DND-41 (cell line): Measurements from ENCODE around the gene CCDC154.
A peak's percentile ranks its signal among the peaks of the same experiment; 100 is the strongest.

Source experiments
- ATAC-seq: fragments of 200-7000 bp; cut with Tn5 transposase; 3 replicates; pipeline ENCODE4 v1.9.1; 2021; ENCODE audit warnings: low read depth; ENCODE audit not compliant: insufficient read depth
- DNase-seq: peaks from one replicate; pipeline ENCODE4 v3.0.0-alpha.2; 2020
- H2AFZ ChIP-seq: 2 replicates; pipeline ENCODE4 v1.6.0; 2012; ENCODE audit warnings: low read depth, low read length
- H3K27ac ChIP-seq: 2 replicates; pipeline ENCODE4 v1.5.1; 2012; ENCODE audit warnings: low read length, inconsistent platforms
- H3K27me3 ChIP-seq: fragments of 200-600 bp; sonication (generic); 2 replicates; pipeline ENCODE4 v1.6.0; 2012; ENCODE audit warnings: low read length, mild to moderate bottlenecking, inconsistent platforms; ENCODE audit not compliant: insufficient read depth, poor library complexity
- H3K36me3 ChIP-seq: 2 replicates; pipeline ENCODE4 v1.5.1; 2012; ENCODE audit warnings: low read length, inconsistent platforms; ENCODE audit not compliant: insufficient read depth
- H3K4me1 ChIP-seq: 2 replicates; pipeline ENCODE4 v1.5.1; 2012; ENCODE audit warnings: mild to moderate bottlenecking, low read length; ENCODE audit not compliant: insufficient read depth
- H3K4me2 ChIP-seq: 2 replicates; pipeline ENCODE4 v1.6.0; 2012; ENCODE audit warnings: mild to moderate bottlenecking, moderate library complexity, low read length, inconsistent platforms; ENCODE audit not compliant: insufficient read depth
- H3K4me3 ChIP-seq, 2 experiments: fragments of 200-600 bp in 1 of 2; shearing (Covaris generic) in 1 of 2; 2 replicates each; pipeline ENCODE4 v1.5.1; 2012 to 2016; ENCODE audit warnings: inconsistent platforms in 2 of 2, low read length in 2 of 2, mild to moderate bottlenecking in 2 of 2, low read depth in 1 of 2, moderate library complexity in 1 of 2
- H3K79me2 ChIP-seq: 2 replicates; pipeline ENCODE4 v1.6.0; 2012; ENCODE audit warnings: low read length, inconsistent platforms; ENCODE audit not compliant: insufficient read depth
- H3K9ac ChIP-seq: 2 replicates; pipeline ENCODE4 v1.6.0; 2012; ENCODE audit warnings: low read depth, mild to moderate bottlenecking, inconsistent platforms, low read length, moderate library complexity
- H3K9me3 ChIP-seq: 2 replicates; pipeline ENCODE4 v1.5.1; 2012; ENCODE audit warnings: low read length, moderate library complexity, mild to moderate bottlenecking, inconsistent platforms; ENCODE audit not compliant: insufficient read depth, severe bottlenecking
- H4K20me1 ChIP-seq: 2 replicates; pipeline ENCODE4 v1.6.0; 2012; ENCODE audit warnings: low read length; ENCODE audit not compliant: insufficient read depth
- EZH2 ChIP-seq: IDR thresholded peaks from 3 replicates; pipeline ENCODE4 v1.6.1; 2012; ENCODE audit warnings: borderline replicate concordance, low read depth, mild to moderate bottlenecking, moderate library complexity, low read length, inconsistent platforms; ENCODE audit not compliant: severe bottlenecking
- TF ChIP-seq, protein P1 (sequence below): IDR thresholded peaks from 2 replicates; pipeline ENCODE4 v1.5.1; 2012; ENCODE audit warnings: borderline replicate concordance, low read length, moderate library complexity, mild to moderate bottlenecking; ENCODE audit not compliant: poor library complexity, severe bottlenecking; ENCODE audit errors: extremely low read depth

CCDC154 gene

DNA sequence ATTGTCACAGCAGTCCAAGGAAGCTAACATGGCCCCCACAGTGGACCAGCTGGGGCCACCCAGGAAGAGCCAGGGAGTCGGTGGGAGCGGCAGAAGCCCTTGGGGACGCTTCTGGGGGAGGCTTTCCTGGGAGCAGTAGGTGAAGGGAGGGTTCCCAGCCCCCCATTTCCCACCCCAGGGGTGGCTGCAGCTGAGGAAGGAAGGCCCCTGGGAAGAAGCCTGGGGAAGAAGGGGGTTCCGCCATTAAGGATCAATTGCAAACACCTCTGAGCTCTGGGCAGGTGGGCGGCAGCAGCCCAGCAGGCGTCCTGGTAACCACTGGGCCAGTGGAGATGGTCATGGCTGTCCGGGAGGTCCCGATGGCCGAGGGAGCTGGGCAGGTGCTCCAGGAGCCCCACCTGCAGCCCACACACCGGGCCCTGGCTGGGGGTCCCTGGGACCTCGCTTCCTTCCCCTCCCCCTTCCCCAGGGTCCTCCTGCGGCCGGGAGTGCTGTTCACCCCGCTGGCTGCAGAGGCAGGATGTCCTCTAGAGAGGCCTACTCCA, 14.1 kb downstream of the CCDC154 start:
- Histone ChIP-seq H3K4me2 (no peak overlapping the region), H3K36me3 (no peaks in the 10 kb centered on the region), H3K27me3 (no peaks in the 10 kb centered on the region)

DNA sequence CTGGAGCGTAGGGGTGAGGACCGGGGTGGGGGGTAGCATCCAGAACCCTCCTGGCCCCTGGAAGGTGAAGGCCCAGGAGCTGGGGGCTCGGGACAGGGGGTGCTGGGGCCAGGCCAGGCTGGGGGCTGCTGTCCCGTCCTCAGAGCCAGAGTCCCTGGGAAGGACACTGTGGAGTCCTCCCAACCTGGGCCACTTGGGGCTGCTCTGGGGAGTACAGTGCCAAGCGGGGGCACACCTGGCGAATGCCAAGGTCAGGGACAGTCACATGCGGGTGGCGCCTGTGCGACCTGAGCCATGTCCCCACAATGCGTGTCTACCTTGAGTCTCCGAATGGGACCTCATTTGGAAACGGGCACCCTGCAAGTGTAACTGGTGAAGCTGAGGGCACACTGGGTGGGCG, 14.7 kb downstream of the CCDC154 start:
- no peak overlapping the region for H3K4me3 ChIP-seq
- no peaks in the 10 kb centered on the region for H3K9me3 ChIP-seq
- no peaks in the 10 kb centered on the region for H3K36me3 ChIP-seq
- no peak overlapping the region for H3K27ac ChIP-seq
- H3K79me2 ChIP-seq, result no peaks in the 10 kb centered on the region
- no peak overlapping the region for H2AFZ ChIP-seq
- TF ChIP-seq, protein P1, sequence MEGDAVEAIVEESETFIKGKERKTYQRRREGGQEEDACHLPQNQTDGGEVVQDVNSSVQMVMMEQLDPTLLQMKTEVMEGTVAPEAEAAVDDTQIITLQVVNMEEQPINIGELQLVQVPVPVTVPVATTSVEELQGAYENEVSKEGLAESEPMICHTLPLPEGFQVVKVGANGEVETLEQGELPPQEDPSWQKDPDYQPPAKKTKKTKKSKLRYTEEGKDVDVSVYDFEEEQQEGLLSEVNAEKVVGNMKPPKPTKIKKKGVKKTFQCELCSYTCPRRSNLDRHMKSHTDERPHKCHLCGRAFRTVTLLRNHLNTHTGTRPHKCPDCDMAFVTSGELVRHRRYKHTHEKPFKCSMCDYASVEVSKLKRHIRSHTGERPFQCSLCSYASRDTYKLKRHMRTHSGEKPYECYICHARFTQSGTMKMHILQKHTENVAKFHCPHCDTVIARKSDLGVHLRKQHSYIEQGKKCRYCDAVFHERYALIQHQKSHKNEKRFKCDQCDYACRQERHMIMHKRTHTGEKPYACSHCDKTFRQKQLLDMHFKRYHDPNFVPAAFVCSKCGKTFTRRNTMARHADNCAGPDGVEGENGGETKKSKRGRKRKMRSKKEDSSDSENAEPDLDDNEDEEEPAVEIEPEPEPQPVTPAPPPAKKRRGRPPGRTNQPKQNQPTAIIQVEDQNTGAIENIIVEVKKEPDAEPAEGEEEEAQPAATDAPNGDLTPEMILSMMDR, result no peak
- TF ChIP-seq EZH2, result no peak
- DNase-seq (no peak), ATAC-seq (no peak)
- H3K27me3 ChIP-seq, result no peaks in the 10 kb centered on the region
- H3K4me2 ChIP-seq, result no peak overlapping the region
- no peaks in the 10 kb centered on the region for H4K20me1 ChIP-seq
- no peak overlapping the region for H3K9ac ChIP-seq
- no peaks in the 10 kb centered on the region for H3K4me1 ChIP-seq

More for the DNA sequence above, 14.1 kb downstream of the CCDC154 start:
- Histone ChIP-seq H3K9me3 (no peaks in the 10 kb centered on the region), H2AFZ (no peak overlapping the region), H3K4me3 (no peak overlapping the region), H4K20me1 (no peaks in the 10 kb centered on the region), H3K27ac (no peak overlapping the region), H3K79me2 (no peaks in the 10 kb centered on the region), H3K9ac (no peak overlapping the region), H3K4me1 (no peaks in the 10 kb centered on the region)
- DNase-seq (no peak), ATAC-seq (no peak)
- TF ChIP-seq, protein P1, result no peak
- TF ChIP-seq EZH2, result no peak

DNA sequence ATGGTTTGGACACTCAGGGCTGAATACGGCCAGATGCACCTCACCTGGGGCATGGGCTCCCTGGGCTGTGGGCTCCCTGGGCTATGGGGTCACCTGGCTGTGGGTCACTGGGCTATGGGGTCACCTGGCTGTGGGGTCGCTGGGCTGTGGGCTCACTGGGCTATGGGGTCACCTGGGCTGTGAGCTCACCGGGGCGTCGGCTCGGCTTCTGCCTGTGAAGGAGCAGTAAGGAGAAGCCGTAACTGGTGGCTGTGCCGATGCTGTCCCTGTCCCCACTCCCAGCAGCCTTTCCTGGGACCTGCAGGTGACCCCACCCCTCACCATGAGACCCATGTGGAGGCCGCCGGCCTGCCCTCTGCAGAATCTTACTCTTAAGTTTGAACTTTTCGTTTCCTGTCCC, 15.3 kb downstream of the CCDC154 start:
- no peaks in the 10 kb centered on the region for H3K4me1 ChIP-seq
- H3K4me2 ChIP-seq, result no peak overlapping the region
- ATAC-seq (no peak), DNase-seq (no peak)
- no peak overlapping the region for H3K9ac ChIP-seq
- no peak for TF ChIP-seq EZH2
- H3K27me3 ChIP-seq, result no peaks in the 10 kb centered on the region
- H3K9me3 ChIP-seq, result no peaks in the 10 kb centered on the region
- H3K27ac ChIP-seq, result no peak overlapping the region
- no peaks in the 10 kb centered on the region for H3K36me3 ChIP-seq
- no peak overlapping the region for H3K4me3 ChIP-seq
- no peaks in the 10 kb centered on the region for H4K20me1 ChIP-seq
- no peak overlapping the region for H2AFZ ChIP-seq
- H3K79me2 ChIP-seq, result no peaks in the 10 kb centered on the region

DNA sequence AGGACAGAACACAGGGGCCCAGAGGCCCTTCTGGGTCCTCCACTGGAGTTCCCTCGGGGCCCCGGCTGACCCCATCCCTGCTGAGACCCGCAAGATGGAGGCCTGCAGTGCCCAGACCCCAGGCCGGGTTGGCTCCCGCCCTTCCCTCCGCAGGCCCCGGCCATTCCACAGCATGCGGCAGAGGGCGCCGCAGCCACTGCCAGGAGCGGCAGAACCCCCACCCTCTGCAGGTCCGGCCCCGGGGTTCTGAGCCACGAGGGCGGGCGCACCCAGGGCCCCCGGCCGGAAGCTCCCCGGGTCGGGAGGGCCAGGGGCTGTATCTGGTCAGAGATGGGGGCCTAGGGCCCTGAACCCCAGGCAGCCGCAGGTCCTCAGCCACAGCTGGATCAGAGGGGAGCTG, 15.8 kb downstream of the CCDC154 start:
- Histone ChIP-seq H3K27ac (no peak overlapping the region), H3K4me2 (no peak overlapping the region), H3K9me3 (no peaks in the 10 kb centered on the region)

More for the DNA sequence above, 15.8 kb downstream of the CCDC154 start:
- H3K4me3 ChIP-seq, result no peak overlapping the region
- no peak overlapping the region for H2AFZ ChIP-seq
- H3K27me3 ChIP-seq, result no peaks in the 10 kb centered on the region
- no peak overlapping the region for H3K9ac ChIP-seq
- no peaks in the 10 kb centered on the region for H3K36me3 ChIP-seq
- DNase-seq (no peak), ATAC-seq (0 out of 3 replicates have a peak, but pooled peaks have one; percentile 14)
- H3K4me1 ChIP-seq, result no peaks in the 10 kb centered on the region
- no peaks in the 10 kb centered on the region for H4K20me1 ChIP-seq
- TF ChIP-seq, protein P1, result peak; percentile 7
- TF ChIP-seq EZH2, result no peak
- no peaks in the 10 kb centered on the region for H3K79me2 ChIP-seq
